CD4-positive, alpha-beta T cell treated with Interleukin-15 for 4 hours (primary cell): ENCODE results near the gene PLA2G2F.

Experiments
- DNase-seq: peaks from one replicate; pipeline ENCODE4 v3.0.0-alpha.2; 2020; ENCODE audit warnings: low spot score

Gene PLA2G2F

GRCh38 chr1:20143318-20143717 is 4.2 kb downstream of the PLA2G2F start:
- DNase-seq: no peak

GRCh38 chr1:20143734-20144565 is 4.8 kb downstream of the PLA2G2F start:
- no peak for DNase-seq

GRCh38 chr1:20147846-20148570 is 8.9 kb downstream of the PLA2G2F start:
- DNase-seq: no peak

GRCh38 chr1:20148571-20149500 is 9.7 kb downstream of the PLA2G2F start:
- DNase-seq: no peak

- no peak for DNase-seq
Observed at GRCh38 chr1:20149601-20150325, 10.6 kb downstream of the PLA2G2F start.

GRCh38 chr1:20150326-20150705 is 11.2 kb downstream of the PLA2G2F start:
- no peak for DNase-seq

GRCh38 chr1:20150969-20151368 is 11.8 kb downstream of the PLA2G2F start:
- no peak for DNase-seq

- DNase-seq: peak; percentile 71
Observed at GRCh38 chr1:20151906-20152598, 12.9 kb downstream of the PLA2G2F start.

- no peak for DNase-seq
Observed at GRCh38 chr1:20152599-20152930, 13.4 kb downstream of the PLA2G2F start.

- no peak for DNase-seq
Observed at GRCh38 chr1:20153000-20153418, 13.9 kb downstream of the PLA2G2F start.

- DNase-seq: no peak
Observed at GRCh38 chr1:20154301-20154831, 15.2 kb downstream of the PLA2G2F start.

- no peak for DNase-seq
Observed at GRCh38 chr1:20158358-20159070, 19.4 kb downstream of the PLA2G2F start.

GRCh38 chr1:20160034-20160433 is 20.9 kb downstream of the PLA2G2F start:
- no peak for DNase-seq

- no peak for DNase-seq
Observed at GRCh38 chr1:20164694-20165202, 25.6 kb downstream of the PLA2G2F start.

- no peak for DNase-seq
Observed at GRCh38 chr1:20165522-20165951, 26.4 kb downstream of the PLA2G2F start.

GRCh38 chr1:20166051-20166450 is 26.9 kb downstream of the PLA2G2F start:
- no peak for DNase-seq

GRCh38 chr1:20167126-20167525 is 28.0 kb downstream of the PLA2G2F start:
- DNase-seq: no peak

- DNase-seq: no peak
Observed at GRCh38 chr1:20168564-20169491, 29.7 kb downstream of the PLA2G2F start.

- no peak for DNase-seq
Observed at GRCh38 chr1:20169932-20170331, 30.8 kb downstream of the PLA2G2F start.
